Ascending aorta (tissue), 2 donors: ENCODE measurements around the gene MRPL34. TPM values are rescaled to one million over a fixed set of nuclear protein-coding genes. Genes with fewer than 3 reads are reported as not detected.

Experiments used
- DNase-seq, 2 donors: peaks; one replicate each; pipeline ENCODE4 v3.0.0-alpha.2; 2019; ENCODE audit warnings: low spot score in 2 of 2
- H3K27ac ChIP-seq, 2 donors: fragments of 200-600 bp; sonication (generic); one replicate each; pipeline ENCODE4 v1.5.1; 2016 to 2017; ENCODE audit warnings: mild to moderate bottlenecking in 1 of 2
- H3K27me3 ChIP-seq: fragments of 200-600 bp; sonication (generic); one replicate; pipeline ENCODE4 v1.5.1; 2017
- H3K36me3 ChIP-seq, 2 donors: fragments of 200-600 bp; sonication (generic); one replicate each; pipeline ENCODE4 v1.5.1; 2016
- H3K4me1 ChIP-seq, 2 donors: fragments of 200-600 bp; sonication (generic); one replicate each; pipeline ENCODE4 v1.5.1; 2016 to 2017; ENCODE audit warnings: mild to moderate bottlenecking in 1 of 2
- H3K4me3 ChIP-seq, 2 donors: fragments of 200-600 bp; sonication (generic); one replicate each; pipeline ENCODE4 v1.5.1; 2016 to 2017; ENCODE audit warnings: mild to moderate bottlenecking in 1 of 2
- H3K9me3 ChIP-seq, 2 donors: fragments of 200-600 bp; sonication (generic); one replicate each; pipeline ENCODE4 v1.5.1; 2016
- intact Hi-C: fragments of 100-400 bp; cut with DNase I; formaldehyde crosslinking; loops from one replicate; pipeline ENCODE4 v1.15.1; 2023
- total RNA-seq: library from RNA; depleted of rRNA; stranded (reverse); fragments of >200 nt; gene quantifications from one replicate; pipeline ENCODE4 v1.1.0, GENCODE V29; 2016
- TF ChIP-seq, protein P1 (sequence below), 3 experiments: fragments of 200-600 bp in 2 of 3; fragments of 450-650 bp in 1 of 3; sonication (generic) in 2 of 3; IDR thresholded peaks; one replicate each; pipeline ENCODE4 v1.5.1; 2016 to 2019; ENCODE audit warnings: antibody characterized with exemption in 3 of 3, mild to moderate bottlenecking in 1 of 3, moderate library complexity in 1 of 3

Gene MRPL34
- total RNA-seq, 1 donor from 2014 or later = 98.9 TPM

DNA sequence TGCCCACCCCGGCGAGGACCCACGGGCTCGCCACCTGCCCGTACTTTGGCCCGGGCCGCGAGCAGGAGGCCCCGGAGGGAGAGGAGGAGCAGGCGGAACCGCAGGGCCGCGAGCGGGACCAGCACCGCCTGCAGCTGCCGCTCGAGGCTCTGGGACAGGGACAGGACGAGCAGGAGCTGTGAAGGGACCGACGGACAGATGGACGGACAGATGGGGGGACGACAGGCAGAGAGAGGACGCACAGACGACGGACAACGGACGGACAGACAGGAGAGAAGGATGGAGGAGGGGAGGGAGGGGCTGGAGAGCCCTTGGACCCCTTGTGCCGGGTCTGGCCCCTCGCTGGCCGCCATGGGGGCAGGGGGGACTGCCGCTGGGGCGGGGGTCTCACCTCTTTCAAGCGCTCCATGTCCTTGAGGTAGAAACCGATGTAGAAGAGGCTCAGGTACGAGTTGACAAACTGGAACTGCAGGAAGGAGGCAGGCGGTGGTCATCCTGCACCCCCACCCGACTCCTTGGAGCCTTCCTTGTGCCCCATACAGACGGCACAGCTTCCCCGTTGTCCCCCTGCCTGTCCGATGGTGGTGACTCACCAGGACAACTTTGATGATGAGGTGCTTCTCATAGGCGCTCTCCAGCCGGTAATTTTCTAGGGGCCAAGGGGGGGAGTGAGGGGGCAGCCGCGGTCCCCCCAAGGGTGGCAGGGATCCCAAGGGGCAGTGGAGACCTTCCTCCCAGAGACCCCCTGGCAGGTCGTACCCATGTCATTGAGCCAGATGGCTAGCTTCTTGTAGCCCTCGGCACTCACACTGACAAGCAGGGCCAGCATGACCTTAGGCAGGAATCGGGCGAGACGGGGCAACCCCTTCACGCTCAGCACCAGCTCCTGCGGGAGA lies 23.9 kb downstream of the MRPL34 start:
- no peak overlapping the region for H3K27ac ChIP-seq
- no peaks in the 10 kb centered on the region for H3K27me3 ChIP-seq
- H3K36me3 ChIP-seq = no peaks in the 10 kb centered on the region
- H3K9me3 ChIP-seq = no peaks in the 10 kb centered on the region
- TF ChIP-seq, protein P1, sequence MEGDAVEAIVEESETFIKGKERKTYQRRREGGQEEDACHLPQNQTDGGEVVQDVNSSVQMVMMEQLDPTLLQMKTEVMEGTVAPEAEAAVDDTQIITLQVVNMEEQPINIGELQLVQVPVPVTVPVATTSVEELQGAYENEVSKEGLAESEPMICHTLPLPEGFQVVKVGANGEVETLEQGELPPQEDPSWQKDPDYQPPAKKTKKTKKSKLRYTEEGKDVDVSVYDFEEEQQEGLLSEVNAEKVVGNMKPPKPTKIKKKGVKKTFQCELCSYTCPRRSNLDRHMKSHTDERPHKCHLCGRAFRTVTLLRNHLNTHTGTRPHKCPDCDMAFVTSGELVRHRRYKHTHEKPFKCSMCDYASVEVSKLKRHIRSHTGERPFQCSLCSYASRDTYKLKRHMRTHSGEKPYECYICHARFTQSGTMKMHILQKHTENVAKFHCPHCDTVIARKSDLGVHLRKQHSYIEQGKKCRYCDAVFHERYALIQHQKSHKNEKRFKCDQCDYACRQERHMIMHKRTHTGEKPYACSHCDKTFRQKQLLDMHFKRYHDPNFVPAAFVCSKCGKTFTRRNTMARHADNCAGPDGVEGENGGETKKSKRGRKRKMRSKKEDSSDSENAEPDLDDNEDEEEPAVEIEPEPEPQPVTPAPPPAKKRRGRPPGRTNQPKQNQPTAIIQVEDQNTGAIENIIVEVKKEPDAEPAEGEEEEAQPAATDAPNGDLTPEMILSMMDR (IDR thresholded peaks at IDR 0.05) = no peak
- no peak overlapping the region for H3K4me3 ChIP-seq
- no peak for DNase-seq
- intact Hi-C loops = no loop called here
- peaks cover 8 to 21% of the 10 kb centered on the region in 2 donors for H3K4me1 ChIP-seq

DNA sequence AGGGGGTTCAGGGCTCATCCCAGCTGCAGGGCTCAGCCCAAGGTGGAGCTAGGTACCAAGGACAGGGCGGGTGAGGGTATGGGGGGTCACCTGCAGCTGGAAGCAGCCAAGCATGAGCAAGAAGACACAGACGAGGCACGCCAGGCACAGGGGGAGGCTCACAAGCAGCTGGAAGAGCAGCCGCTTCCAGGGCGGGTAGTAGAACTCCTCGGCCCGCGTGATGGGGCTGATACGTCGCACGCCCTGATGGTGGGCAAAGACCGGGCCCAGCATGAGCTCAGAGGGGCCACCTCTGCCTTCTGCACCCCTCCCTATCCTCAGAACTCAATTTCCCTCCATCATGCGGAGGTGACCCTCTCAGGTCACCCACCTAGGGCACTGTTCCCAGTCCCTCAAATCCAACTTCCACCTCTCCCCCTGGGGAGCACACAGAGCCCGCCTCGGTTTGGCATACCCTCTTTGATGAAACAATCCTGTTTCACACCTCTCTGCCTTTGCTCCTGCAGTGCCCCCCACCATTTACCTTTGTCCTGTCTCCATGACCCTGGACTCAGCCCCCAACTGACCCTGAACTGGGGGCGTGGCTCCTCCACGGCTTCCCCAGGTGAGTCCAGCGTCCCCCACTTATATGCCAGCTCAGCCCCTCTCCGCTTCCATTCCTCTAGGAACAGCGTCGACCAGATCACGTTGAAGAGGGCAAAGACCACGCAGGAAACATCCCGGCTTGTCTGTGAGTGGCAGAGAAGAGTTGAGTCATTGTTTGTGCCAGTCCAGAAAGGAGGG lies 24.8 kb downstream of the MRPL34 start:
- no peaks in the 10 kb centered on the region for H3K36me3 ChIP-seq
- intact Hi-C loops = no loop called here
- TF ChIP-seq, protein P1 (IDR thresholded peaks at IDR 0.05) = no peak
- no peak overlapping the region for H3K4me3 ChIP-seq
- no peaks in the 10 kb centered on the region for H3K9me3 ChIP-seq
- no peak overlapping the region for H3K27ac ChIP-seq
- peaks cover 7 to 27% of the 10 kb centered on the region in 2 donors for H3K4me1 ChIP-seq
- no peak for DNase-seq
- no peaks in the 10 kb centered on the region for H3K27me3 ChIP-seq

DNA sequence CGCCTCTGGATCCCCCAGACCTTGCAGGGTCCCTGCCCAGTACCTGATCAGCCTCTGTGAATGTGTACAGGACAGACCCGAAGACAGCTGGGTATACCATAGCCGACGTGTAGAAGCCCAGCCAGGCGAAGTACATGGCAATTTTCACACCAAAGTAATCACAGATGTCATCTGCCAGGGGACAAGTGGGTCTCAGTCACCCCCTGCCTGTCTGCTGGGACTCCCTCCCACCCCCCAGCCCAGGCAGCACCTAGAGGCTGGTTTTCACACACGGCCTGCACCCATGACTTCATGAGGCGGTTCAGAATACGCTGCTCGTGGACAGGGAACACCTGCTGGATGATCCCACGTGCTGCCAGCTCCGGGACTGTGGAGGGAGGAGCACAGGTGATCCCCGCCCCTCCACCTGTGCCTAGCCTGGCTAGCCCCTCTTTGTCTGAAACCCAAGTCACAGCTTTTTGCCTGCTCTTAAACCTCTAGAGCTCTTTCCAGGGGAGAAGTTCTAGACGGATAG lies 25.4 kb downstream of the MRPL34 start:
- no peaks in the 10 kb centered on the region for H3K27me3 ChIP-seq
- no peaks in the 10 kb centered on the region for H3K9me3 ChIP-seq
- H3K4me3 ChIP-seq = no peak overlapping the region
- intact Hi-C loops = no loop called here
- H3K27ac ChIP-seq = no peak overlapping the region
- H3K36me3 ChIP-seq = no peaks in the 10 kb centered on the region
- TF ChIP-seq, protein P1 (IDR thresholded peaks at IDR 0.05) = no peak
- no peak for DNase-seq
- H3K4me1 ChIP-seq = peaks cover 4 to 21% of the 10 kb centered on the region in 2 donors

DNA sequence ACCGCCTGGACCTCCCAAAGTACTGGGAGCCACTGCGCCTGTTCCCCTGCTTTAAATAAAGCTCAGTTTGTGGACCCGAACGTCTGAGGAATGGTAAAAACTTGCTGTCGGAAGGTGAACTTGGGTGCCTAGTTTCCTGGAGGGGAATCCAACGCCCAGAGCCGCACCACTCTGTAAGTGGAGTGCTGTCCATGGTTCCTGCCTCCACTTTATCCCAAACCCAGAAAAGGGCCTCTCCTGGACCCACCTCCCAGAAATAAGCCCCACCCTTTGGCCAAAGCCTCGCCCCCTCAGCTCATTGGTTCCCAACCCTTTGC lies 26.6 kb downstream of the MRPL34 start:
- Histone ChIP-seq H3K4me3 (no peak overlapping the region), H3K27me3 (no peaks in the 10 kb centered on the region), H3K27ac (no peak overlapping the region), H3K36me3 (no peaks in the 10 kb centered on the region), H3K9me3 (no peaks in the 10 kb centered on the region), H3K4me1 (peaks cover 4 to 15% of the 10 kb centered on the region in 2 donors)
- DNase-seq = no peak
- intact Hi-C loops = no loop called here
- TF ChIP-seq, protein P1 (IDR thresholded peaks at IDR 0.05) = no peak

DNA sequence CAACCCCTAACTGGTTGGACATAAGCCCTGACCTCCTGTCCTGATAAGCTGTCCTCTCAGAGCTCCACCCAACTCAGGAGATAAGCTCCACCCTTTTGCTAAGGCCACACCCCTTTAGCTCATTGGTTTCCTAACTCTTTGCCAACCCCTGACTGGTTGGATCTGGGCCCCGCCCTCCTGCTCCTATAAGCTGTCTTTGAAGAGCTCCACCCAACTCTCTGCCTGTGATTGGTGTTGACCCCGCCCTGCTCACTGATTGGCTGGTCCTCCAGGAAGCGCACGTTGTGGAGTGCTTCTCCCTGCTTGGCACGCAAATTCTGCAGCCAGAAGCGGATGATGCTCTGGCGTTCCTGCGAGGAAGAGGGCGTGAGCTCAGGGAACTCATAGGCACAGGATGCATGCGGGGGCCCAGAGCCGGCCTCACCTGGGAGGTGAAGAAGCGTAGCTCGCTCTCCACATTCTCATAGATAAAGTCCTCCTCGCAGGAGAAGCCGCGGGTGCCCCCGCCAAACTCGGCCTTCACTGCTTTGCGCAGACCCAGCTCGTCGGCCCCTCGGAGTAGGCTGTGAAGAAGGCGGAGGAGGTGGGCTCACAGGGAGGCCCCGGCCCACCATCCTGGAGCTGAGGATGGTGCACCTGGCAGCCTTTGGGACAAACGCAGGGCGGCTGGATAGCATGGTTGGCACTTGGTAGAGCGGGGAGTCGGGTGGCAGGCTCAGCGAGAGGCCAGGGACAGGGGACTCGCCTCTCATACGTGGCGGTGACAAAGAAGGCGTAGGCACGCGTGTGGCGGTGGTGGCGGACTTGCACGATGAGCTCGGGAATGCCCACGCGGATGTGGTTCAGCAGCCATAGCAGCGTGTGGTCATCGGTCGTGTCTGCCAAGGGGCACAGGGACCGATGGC lies 27.3 kb downstream of the MRPL34 start:
- TF ChIP-seq, protein P1 (IDR thresholded peaks at IDR 0.05) = no peak
- DNase-seq = no peak
- Histone ChIP-seq H3K4me3 (no peak overlapping the region), H3K9me3 (no peaks in the 10 kb centered on the region), H3K4me1 (peaks cover 7 to 18% of the 10 kb centered on the region in 2 donors), H3K36me3 (no peaks in the 10 kb centered on the region), H3K27me3 (no peaks in the 10 kb centered on the region), H3K27ac (no peak overlapping the region)
- intact Hi-C loops = no loop called here
